Psoas muscle (tissue), 8 donors: ENCODE data around the gene ATG5. TPM values are rescaled to one million over a fixed set of nuclear protein-coding genes. Genes with fewer than 3 reads are reported as not detected.
"Not testable (repeated sequence)": the region's sequence is repeated elsewhere in the genome, so short reads cannot be mapped to it uniquely, and the experiment has no call there.

Experiments used
- ATAC-seq, 4 donors: fragments of 200-7000 bp; cut with Tn5 transposase; one replicate each; pipeline ENCODE4 v1.9.1; 2020; ENCODE audit warnings: moderate library complexity in 3 of 4, mild to moderate bottlenecking in 2 of 4
- DNase-seq, 2 donors: peaks; one replicate each; pipeline ENCODE4 v3.0.0-alpha.2; 2020
- H3K27ac ChIP-seq: fragments of 200-600 bp; one replicate; pipeline ENCODE4 v1.8.0; 2022
- H3K27me3 ChIP-seq, 3 donors: fragments of 200-600 bp in 1 of 3; one replicate each; pipeline versions ENCODE4 v1.6.1 to v1.8.0; 2013 to 2022; ENCODE audit warnings: low read length in 2 of 3, mild to moderate bottlenecking in 2 of 3, moderate library complexity in 1 of 3; ENCODE audit not compliant: insufficient read depth in 3 of 3
- H3K36me3 ChIP-seq, 2 donors: fragments of 200-600 bp in 1 of 2; one replicate each; pipeline versions ENCODE4 v1.6.1 to v1.8.0; 2013 to 2022; ENCODE audit warnings: low read depth in 1 of 2, mild to moderate bottlenecking in 1 of 2, moderate library complexity in 1 of 2; ENCODE audit not compliant: insufficient read depth in 1 of 2
- H3K4me1 ChIP-seq: fragments of 200-600 bp; one replicate; pipeline ENCODE4 v1.8.0; 2022
- H3K4me3 ChIP-seq: fragments of 200-600 bp; one replicate; pipeline ENCODE4 v1.8.0; 2022; ENCODE audit warnings: mild to moderate bottlenecking
- H3K9me3 ChIP-seq: fragments of 200-600 bp; one replicate; pipeline ENCODE4 v1.8.0; 2022
- WGBS, 3 donors: extraction: QIAGEN DNeasy Blood & Tissue Kit; methylation state at CpG; one replicate each; pipeline versions ENCODE4 v1.1.6 to v1.1.7; 2013; 5-methylcytosine and 5-hydroxymethylcytosine counted together
- intact Hi-C, 2 donors: fragments of 100-400 bp; cut with DNase I; formaldehyde crosslinking; loops; one replicate each; pipeline versions ENCODE4 v1.11.0 to v1.14.2; 2022
- polyA plus RNA-seq, 3 donors: library from polyadenylated mRNA; stranded (reverse); fragments of 200-250 nt; gene quantifications; one replicate each; pipeline ENCODE4 v1.2.3, GENCODE V29; 2013
- total RNA-seq, 4 donors: library from RNA; stranded (reverse); fragmentation: NEBNext Ultra II Directional in 2 of 4; extraction: Animal tissue kit (Norgen Biotek cat#: 25700) in 2 of 4; gene quantifications; one replicate each; pipeline versions ENCODE4 v1.2.1 to v1.2.4, GENCODE V29; 2021 to 2023
- TF ChIP-seq, protein P1 (sequence below): fragments of 200-600 bp; IDR thresholded peaks from one replicate; pipeline ENCODE4 v1.8.0; 2022; ENCODE audit warnings: antibody characterized with exemption
- donor health status: healthy with polysubstance abuse.
- donor health status: DM: no; HTN: no; CAD: no; lungs with moderate emphysema.
- donor health status: Bipolar disorder and iron deficiency.
- donor health status: healthy.
- donor health status: DM: yes; HTN: yes; CAD: no.
- donor health status: DM: no; HTN: no; CAD: no.
- donor health status: DM: no; HTN: no; CAD: no.
- donor health status: DM: yes; HTN: yes; CAD: no.

Gene ATG5
- total and polyA plus RNA-seq, 7 donors, result 13.5 to 35.7 (median 19.5) TPM

DNA sequence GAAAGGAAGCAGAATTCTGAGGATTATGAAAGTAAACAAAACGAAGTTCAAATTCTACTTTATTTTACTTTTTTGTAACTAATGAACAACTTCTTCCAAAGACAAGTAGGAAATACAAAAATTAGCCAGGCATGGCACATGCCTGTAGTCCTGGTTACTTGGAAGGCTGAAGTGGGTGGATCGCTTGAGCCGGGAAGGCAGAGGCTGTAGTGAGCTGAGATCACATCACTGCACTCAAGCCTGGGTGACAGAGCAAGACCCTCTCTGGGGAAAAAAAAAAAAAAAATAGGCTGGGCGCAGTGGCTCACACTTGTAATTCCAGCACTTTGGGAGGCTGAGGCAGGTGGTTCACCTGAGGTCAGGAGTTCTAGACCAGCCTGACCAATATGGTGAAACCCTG lies 82.3 kb downstream of the ATG5 start:
- ATAC-seq (no peak), DNase-seq (no peak)
- H3K4me1 ChIP-seq, result no peaks in the 10 kb centered on the region
- no peak overlapping the region for H3K4me3 ChIP-seq
- TF ChIP-seq, protein P1, sequence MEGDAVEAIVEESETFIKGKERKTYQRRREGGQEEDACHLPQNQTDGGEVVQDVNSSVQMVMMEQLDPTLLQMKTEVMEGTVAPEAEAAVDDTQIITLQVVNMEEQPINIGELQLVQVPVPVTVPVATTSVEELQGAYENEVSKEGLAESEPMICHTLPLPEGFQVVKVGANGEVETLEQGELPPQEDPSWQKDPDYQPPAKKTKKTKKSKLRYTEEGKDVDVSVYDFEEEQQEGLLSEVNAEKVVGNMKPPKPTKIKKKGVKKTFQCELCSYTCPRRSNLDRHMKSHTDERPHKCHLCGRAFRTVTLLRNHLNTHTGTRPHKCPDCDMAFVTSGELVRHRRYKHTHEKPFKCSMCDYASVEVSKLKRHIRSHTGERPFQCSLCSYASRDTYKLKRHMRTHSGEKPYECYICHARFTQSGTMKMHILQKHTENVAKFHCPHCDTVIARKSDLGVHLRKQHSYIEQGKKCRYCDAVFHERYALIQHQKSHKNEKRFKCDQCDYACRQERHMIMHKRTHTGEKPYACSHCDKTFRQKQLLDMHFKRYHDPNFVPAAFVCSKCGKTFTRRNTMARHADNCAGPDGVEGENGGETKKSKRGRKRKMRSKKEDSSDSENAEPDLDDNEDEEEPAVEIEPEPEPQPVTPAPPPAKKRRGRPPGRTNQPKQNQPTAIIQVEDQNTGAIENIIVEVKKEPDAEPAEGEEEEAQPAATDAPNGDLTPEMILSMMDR, result no peak
- intact Hi-C loops, result no loop called here
- H3K27me3 ChIP-seq, result no peaks in the 10 kb centered on the region
- H3K9me3 ChIP-seq, result no peaks in the 10 kb centered on the region
- no peak overlapping the region for H3K27ac ChIP-seq
- peaks cover 0 to 11% of the 10 kb centered on the region in 2 donors for H3K36me3 ChIP-seq
- 80 to 93% (median 84%) methylated on average over 4 of the region's 4 CpGs for WGBS, 3 donors

DNA sequence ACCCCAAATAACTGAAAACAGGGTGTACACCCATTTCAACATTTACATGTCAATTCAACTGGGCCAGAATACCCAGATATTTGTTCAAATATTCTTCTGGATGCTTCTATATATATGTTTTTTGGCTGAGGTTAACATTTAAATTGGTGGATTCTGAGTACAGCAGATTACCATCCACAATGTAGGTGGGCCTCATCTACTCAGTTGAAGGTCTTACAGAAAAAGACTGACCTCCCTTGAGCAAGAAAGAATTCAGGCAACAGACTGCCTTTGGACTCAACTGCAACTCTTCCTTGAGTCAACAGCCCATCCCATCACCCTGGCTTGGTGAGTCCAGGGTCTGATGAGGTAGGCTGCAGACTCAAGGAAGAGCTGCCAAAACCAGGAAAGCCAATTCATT lies 84.1 kb downstream of the ATG5 start:
- DNase-seq, result no peak
- TF ChIP-seq, protein P1, result no peak
- Histone ChIP-seq H3K36me3 (no peaks in the 10 kb centered on the region), H3K4me3 (no peak overlapping the region), H3K9me3 (no peaks in the 10 kb centered on the region), H3K27ac (no peak overlapping the region), H3K27me3 (no peaks in the 10 kb centered on the region), H3K4me1 (no peaks in the 10 kb centered on the region)
- ATAC-seq, result no peak
- intact Hi-C loops, result no loop called here

DNA sequence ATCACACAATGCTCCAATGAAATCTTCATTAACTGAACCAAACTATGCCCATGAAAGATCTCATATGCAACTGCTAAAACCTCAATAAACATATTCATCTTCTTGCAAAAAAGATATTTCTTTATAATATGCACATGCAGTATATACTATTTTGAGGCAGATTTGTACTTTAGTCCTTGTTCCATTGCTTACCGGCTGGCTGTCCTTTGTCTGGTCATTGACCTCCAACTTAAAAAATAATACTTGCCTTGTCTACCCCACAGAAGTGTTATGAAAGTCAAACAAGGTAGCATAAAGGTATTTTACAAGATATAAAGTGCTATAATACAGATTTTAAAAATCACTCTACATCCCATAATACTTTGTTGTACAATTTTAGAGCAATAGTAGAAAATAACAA lies 88.3 kb downstream of the ATG5 start:
- Histone ChIP-seq H3K4me3 (no peak overlapping the region), H3K9me3 (no peaks in the 10 kb centered on the region), H3K36me3 (no peaks in the 10 kb centered on the region), H3K4me1 (no peaks in the 10 kb centered on the region), H3K27me3 (no peaks in the 10 kb centered on the region), H3K27ac (no peak overlapping the region)
- ATAC-seq (no peak), DNase-seq (no peak)
- TF ChIP-seq, protein P1, result no peak
- intact Hi-C loops, result no loop called here
- 92 to 99% (median 95%) methylated on average over 1 of the region's 1 CpG for WGBS, 3 donors

DNA sequence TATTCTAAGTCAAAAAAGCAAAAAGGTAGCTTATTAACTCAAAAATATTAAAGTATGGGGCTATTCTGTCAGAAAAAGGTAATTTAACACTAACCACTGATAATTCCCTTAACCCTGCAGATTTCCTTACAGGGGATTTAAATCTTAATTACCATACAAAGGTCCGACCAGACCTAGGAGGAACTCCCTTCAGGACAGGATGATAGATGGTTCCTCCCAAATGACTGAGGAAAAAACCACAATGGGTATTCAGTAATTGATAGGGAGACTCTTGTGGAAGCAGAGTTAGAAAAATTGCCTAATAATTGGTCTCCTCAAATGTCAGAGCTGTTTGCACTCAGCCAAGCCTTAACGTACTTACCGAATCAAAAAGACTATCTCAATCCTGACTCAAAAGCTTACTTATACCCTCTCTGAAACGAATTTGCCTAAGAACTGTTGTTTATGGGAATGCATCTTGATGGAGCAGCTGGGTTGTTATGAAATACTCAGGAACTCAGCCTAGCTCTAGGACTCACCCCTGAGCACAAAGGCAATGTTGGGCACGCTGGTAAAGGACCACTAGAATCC lies 95.6 kb downstream of the ATG5 start:
- not testable (repeated sequence) for H3K36me3 ChIP-seq, H3K4me3 ChIP-seq, ATAC-seq, DNase-seq, H3K27me3 ChIP-seq, H3K9me3 ChIP-seq, H3K4me1 ChIP-seq, H3K27ac ChIP-seq
- intact Hi-C loops, result loop anchor here (10.0 kb wide), 3 partner anchors 145 to 745 kb away; partner anchors contain the start of gene PRDM1 (in 1 of the 2)
- 71 to 80% (median 74%) methylated on average over 5 of the region's 5 CpGs for WGBS, 3 donors

- Histone ChIP-seq H3K27me3 (no peaks in the 10 kb centered on the region), H3K9me3 (no peaks in the 10 kb centered on the region), H3K36me3 (no peaks in the 10 kb centered on the region), H3K4me1 (peaks cover 7% of the 10 kb centered on the region), H3K4me3 (no peak overlapping the region), H3K27ac (no peak overlapping the region)
- DNase-seq (no peak), ATAC-seq (no peak)
- intact Hi-C loops, result loop anchor here (10.0 kb wide), 3 partner anchors 143 to 743 kb away; partner anchors contain the start of gene PRDM1 (in 1 of the 2)
- TF ChIP-seq, protein P1, result no peak
- 96 to 98% (median 97%) methylated on average over 17 of the region's 17 CpGs for WGBS, 3 donors
Observed at GRCh38 chr6:106227612-106228507, 97.7 kb downstream of the ATG5 start.
